Anterior cingulate cortex (tissue), 58 donors: Measurements from ENCODE around the gene RTKN2.
"Not testable (repeated sequence)": the region's sequence is repeated elsewhere in the genome, so short reads cannot be mapped to it uniquely, and the experiment has no call there.

Source experiments
- DNase-seq, 58 donors: peaks; one replicate each; lab custom pipeline; 2025; lab: John Stamatoyannopoulos, UW

RTKN2 gene, protein sequence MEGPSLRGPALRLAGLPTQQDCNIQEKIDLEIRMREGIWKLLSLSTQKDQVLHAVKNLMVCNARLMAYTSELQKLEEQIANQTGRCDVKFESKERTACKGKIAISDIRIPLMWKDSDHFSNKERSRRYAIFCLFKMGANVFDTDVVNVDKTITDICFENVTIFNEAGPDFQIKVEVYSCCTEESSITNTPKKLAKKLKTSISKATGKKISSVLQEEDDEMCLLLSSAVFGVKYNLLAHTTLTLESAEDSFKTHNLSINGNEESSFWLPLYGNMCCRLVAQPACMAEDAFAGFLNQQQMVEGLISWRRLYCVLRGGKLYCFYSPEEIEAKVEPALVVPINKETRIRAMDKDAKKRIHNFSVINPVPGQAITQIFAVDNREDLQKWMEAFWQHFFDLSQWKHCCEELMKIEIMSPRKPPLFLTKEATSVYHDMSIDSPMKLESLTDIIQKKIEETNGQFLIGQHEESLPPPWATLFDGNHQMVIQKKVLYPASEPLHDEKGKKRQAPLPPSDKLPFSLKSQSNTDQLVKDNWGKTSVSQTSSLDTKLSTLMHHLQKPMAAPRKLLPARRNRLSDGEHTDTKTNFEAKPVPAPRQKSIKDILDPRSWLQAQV

DNA sequence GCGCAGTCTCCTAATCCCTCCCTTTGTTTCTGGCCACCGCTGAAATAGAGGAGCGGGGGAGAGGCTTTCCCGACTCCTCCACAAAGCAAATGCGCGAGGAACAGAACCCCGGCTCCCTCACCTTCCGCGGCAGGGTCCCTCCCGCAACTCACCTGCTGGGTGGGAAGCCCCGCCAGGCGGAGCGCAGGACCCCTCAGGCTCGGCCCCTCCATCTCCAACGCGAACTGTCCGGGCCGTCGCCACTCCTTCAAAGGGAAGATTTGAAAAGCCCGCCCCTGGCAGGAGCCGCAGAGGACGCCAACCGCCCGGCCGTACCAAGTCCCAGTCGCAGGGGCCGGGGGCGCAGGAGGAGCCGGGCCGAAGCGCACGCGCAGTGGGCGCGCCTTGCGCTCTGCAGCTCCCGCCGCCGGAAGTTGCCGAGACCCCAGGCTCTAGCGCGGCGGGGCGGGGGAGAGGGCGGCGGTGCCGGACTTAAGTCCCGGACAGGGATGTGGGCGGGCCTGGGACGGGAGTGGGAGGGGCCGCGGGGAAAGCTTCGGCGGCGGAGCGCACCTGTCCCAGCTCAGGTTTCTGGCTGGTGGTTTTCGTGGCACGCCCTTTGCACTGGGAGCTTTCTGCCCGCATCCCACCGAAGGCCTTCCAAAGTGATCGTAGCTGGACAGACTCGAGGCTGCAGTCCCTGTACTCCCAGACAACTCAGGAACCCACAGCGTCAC, at the start of gene RTKN2:
TSS of gene RTKN2 (minus strand) at position 446 of the 716 bp plus-strand sequence. CDS start at position 212, 234 bp downstream.
- peak; percentile 1 to 85 (median 56) for DNase-seq

DNA sequence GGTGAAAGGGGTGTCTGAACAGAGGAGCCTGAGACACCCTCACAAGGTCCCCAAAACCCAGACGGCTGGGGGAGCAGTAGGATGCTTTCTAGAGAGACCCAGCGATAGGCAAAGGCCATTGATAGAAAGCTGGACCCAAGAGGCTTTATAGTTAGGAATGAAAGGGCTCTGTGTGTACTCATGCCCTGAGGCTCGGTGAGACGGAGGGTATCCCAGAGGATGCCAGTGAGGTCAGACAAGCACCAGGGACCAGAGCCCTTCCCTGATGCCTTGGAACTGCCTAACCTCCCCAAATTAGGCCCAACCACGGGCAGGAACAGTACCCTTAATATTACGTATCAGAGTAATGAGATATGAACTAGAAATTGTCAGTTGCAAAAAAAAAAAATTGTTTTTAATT, 48.6 kb upstream of the RTKN2 start:
- DNase-seq: no peak

DNA sequence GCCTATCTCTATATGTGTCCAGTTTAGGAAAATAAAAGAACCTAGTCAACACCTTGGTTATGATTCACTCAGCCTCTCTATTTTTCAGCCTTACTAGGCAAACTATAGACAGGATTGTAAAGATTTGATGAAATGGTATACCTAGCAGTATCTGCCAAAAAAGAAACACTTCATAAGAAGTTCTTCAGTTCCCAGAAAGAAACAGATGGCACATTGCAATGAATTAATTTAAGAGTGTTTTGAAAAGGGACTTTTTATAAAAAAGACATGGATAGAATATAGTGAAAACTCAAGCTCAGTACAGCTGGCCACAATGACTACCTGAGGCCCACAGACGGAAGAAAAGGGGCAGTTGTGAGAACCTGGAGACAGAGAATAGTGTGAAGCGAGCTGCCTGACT, 40.6 kb upstream of the RTKN2 start:
- peak in 2 of 58 donors; percentile 9 to 12 for DNase-seq

DNA sequence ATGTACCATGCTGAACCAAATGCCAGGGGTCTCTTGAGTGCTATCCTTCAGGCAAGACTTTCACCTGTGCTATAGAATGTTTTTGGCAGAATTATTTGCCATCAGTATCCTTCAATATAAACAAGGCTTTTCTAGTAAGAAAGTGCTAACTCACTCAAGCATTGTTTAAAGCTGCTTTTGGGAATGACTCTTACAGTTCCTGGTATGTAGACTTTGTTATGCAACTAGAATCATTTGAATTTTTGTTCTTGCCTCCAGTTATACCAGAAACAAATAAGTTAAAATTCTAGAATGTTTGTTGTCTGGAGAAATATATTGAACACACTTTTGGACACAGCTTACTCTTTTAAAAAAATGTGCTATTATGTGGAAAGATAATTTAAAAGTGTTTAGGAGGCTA, 39.5 kb upstream of the RTKN2 start:
- DNase-seq: no peak

DNA sequence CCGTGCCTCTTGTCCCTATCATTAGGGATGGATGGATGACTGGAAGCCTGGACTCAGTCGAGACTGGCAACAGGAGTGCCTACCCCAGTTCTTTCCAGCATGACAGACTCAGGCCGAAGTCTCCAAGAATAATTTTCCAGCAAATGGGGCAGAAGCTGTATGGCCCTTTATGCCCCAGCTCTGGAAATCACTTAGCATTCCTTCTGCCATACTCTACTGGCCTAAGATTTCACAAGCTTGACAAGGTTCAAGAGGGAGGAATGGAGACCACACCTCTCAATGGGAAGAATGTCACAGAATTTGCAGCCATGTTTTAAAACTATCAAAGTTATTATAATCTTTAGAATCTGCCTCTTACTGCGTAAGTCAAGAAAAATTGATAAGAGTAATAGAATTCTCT, 39.0 kb upstream of the RTKN2 start:
- no peak for DNase-seq

DNA sequence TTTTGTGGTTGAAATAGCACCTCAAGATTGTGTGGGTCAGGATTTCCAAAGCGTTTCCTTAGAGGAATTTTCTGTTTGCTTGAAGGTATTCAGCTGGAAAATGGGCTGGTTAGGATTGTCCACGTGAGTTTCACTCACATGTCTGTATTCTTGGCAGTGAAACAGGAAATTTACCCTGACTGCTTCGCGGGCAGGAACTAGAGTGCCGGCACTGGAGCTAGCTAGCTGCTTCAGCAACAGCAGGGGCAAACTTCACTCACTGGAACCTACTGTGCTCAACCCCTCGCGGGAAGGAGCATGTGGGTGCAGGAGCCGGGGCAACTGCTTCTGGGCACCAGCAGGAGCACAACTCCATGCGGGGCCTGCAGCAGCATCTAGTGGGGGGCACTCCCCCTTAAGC, 38.0 kb upstream of the RTKN2 start:
- DNase-seq: peak in 1 of 58 donors; percentile 4

DNA sequence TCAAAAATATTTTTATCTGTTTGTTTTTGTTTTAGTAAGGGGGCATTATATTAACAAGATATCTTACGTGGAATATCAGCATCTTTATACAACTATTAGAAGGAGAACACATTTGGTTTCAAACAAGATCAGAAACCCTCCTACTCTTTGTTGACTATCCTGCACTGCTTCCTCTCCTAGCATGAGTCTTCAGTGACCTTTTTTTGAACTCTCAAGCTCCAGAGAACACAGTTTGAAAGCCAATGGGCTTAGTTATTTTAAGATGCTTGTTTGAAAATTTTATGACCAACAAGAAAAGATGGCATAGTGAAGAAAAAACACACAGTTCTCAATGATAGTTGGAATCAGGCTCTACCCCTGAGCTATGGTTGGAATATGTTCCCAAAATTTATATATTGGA, 37.2 kb upstream of the RTKN2 start:
- DNase-seq: no peak

DNA sequence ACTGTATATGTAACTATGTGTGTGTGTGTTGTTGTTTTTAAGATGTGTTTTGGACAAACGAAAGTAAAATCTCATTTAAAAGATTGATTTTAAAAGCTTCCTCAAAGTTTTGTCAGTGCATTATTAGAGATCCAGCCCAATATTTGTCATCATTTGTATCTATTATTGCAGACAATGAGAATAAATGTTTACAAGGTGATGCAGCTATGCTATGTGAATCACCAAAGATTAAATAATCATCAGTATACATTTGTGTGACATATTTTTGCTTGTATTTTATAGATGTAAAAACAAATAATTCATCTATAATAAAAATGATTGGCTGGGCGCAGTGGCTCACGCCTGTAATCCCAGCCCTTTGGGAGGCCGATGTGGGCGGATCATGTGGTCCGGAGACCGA, 35.3 kb upstream of the RTKN2 start:
- no peak for DNase-seq

DNA sequence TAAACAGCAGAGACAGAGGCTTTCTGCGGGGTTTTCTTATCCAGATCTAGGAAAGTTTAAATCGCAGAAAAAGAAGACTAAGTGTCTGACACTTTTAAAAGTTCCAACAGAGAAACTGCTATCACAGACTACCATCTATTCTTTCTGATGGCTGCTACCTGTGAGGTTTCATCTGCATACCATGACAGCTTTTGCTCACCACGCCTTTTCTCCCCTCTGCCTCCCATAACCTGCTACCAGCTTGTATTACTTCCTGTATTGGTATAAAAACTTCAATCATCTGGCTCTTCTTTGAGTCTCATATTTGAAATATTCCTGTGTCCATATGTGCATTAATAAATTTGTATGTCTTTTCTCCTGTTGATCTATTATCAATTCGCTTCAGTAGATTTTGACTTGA, 34.1 kb upstream of the RTKN2 start:
- no peak for DNase-seq

DNA sequence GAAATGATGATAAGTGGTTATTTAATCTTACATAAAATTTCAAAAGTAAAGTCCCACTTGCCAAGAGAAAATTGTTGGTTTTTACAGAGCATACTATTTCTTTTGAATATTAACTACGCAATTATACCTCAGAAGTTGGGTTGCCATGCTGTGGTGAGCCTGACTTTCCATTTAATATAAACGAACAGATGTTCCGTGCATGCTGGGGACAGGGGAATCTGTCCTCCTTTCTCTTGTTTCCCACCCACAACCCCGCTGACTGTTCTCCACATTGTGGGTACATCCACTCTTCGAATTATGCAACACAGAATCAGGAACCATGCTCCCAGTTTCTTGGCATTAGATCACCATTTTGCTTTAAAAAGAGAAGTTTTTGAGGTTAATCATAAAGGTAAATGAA, 29.2 kb upstream of the RTKN2 start:
- DNase-seq: peak in 1 of 58 donors; percentile 42

DNA sequence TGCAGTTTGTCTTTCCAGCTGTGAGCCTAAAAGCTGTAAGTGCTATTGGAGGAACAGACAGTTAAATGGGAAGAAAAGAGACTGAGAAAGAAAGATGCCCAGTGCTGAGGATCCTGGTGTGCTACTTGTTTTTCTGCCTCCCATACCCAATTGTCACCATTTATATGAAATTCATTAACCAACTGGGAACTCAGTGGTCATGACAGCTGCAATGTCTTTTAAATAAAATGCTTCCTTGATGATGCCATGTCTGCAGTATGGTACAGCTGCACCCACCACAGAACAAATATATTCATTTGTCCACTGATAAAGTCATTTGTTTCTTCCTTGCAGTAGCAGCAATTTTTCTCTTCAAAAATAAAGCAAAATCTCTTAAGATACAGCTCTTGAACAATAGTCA, 15.6 kb upstream of the RTKN2 start:
- no peak for DNase-seq

DNA sequence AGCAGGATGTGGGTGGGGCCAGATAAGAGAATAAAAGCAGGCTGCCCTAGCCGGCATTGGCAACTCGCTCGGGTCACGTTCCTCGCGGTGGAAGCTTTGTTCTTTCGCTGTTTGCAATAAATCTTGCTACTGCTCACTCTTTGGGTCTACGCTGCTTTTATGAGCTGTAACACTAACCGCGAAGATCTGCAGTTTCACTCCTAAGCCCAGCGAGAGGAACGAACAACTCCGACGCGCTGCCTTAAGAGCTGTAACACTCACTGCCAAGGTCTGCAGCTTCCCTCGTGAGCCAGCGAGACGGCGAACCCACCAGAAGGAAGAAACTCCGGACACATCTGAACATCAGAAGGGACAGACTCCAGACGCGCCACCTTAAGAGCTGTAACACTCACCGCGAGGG, 12.7 kb upstream of the RTKN2 start:
- DNase-seq: not testable (repeated sequence)

DNA sequence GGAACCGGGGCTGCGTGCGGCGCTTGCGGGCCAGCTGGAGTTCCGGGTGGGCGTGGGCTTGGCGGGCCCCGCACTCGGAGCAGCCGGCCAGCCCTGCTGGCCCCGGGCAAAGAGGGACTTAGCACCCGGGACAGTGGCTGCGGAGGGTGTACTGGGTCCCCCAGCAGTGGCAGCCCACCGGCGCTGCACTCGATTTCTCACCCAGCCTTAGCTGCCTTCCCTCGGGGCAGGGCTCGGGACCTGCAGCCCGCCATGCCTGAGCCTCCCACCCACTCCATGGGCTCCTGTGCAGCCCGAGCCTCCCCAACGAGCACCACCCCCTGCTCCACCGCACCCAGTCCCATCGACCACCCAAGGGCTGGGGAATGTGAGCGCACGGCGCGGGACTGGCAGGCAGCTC, 11.7 kb upstream of the RTKN2 start:
- DNase-seq: not testable (repeated sequence)

DNA sequence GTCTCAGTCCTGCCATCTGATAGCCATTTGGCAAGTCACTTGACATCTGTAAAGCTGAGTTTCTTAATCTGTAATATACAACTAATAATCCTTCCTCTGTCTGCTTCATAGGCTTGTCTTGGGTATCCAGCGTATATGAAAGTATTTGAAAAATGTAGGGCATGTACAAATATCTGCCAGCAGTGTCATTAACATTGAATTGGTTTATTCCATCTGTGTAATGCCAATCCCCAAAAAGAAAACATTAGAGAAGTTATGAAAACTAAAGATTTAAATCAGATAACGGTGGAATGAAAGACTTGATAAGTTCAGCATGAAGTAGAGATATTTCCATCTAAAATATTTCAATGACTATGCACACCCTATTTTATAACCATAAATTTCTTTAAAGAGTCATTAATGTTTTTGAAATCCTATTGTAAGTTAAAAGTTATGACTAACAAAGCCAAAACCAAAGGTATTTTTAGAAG, 9.8 kb upstream of the RTKN2 start:
- no peak for DNase-seq

DNA sequence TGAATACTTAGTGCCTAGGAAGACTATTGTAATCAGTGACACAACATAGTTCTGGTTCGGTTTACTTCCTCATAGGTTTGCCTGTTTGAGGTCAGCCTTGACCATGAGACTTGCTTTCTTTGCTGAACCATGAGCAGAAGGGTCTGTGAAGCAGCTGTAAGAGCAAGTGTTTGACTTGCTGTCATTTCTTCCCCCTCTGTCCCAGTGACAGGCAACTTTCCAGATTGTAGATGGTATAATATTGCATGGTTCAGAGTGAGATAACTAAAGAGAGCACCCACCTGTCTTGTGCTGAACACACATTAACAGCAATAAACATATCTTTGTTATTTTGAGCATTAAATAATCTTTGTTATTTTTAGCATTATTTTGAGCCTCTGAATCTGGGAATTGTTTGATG, 9.3 kb upstream of the RTKN2 start:
- no peak for DNase-seq

DNA sequence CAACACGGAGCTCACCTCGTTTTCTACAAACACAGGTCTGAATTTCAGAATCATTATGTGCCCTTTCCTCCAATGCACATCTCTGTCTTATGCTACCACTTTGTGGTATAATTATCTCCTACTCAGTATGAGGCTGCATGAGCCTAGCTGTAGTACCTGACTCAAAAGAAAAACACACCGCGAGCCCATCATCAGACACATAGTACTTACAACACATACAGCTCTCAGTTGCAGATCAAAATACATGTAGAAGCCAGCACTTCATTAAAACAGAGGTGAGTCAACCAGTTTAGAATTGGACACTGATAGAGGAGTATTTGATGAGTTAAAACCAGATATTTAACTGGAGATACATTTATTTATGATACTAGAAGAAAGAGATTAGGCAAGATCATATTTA, 1.4 kb upstream of the RTKN2 start:
- no peak for DNase-seq

DNA sequence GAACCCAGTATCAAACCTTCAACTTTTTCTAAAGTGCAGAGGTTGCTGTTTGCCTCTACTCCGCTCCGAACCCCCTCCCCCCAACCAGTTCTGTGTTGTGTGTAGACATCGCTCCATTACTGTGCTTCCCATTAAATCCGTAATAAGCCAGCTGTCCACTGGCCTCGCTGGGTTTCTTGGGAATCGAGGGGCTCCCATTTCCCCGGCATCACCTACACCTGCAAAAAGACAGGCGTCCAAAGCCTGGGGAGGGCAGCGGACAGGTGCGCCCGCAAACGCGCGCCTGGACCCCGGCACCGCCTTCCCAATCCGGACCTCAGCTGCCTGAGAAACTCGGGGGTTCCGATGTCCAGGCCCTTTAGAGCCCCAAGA, 631 bp downstream of the RTKN2 start:
- DNase-seq: no peak

DNA sequence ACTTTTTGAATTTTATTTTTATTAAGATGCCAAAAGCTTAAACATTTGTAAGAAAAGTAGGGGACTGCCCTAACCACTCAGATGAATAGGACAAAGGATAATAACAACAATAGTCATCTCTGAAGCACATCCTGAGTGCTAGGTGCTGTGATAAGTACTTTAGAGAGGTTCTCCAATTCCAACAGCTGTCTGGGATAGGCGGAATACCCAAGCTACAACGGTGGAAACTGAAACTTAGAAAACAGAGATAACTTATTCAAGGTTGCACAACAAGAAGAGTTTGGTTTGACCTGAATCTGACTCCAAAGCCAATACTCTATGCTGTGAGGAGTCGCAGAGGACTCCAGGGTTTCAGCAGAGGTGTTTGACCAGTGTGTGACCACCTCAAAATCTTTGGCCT, 2.0 kb downstream of the RTKN2 start:
- DNase-seq: no peak

DNA sequence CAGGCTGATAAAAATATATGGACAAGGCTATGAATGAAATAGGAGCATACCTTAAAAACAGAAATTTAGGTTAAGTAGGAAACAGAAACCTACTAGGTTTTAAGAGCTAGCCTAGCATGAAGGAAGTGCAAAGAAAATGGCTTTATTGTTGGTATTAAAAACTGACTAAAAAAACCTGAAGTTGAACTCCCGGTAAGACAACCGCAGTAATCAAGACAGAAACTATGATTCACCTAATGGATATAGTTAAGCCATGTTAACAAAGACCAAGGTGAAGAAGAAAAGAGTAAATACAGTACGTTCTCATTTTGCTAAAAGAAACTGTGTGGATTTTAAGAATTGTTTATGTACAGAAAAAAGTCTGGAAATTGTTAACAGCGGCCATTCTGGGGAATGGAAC, 2.5 kb downstream of the RTKN2 start:
- no peak for DNase-seq

DNA sequence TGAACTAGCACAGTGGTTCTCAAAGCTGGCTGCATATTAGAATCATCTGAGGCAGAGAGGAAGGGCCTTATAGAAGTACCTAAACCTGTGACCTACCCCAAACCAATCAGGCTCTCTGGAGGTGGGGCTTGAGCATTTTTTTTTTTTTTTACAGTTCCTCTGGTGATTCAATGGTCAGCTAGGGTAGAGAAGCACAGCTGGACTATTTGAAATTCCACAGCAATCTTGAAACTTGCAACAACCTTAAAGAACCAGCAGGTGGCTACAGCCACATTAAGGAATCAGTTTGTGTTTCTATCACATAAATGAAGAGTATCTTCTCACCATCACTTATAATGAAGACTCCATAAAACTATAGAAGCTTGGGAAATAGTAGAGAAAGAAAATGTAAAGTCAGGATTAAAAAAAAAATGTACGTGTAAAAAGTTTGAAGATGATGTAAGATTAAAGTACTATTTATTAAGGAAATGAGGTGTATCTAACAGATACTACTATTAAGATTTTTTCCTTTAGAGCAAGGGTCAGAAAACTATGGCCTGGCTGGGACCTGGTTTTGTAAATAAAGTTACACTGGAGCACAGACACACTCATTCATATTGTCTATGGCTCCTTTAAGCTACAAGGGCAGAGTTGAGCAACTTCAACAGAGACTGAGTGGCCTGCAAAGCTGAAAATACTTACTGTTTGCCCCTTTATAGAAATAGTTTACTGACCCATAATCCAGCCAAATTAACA, 3.8 kb downstream of the RTKN2 start:
- peak in 3 of 58 donors; percentile 1 to 24 (median 15) for DNase-seq

DNA sequence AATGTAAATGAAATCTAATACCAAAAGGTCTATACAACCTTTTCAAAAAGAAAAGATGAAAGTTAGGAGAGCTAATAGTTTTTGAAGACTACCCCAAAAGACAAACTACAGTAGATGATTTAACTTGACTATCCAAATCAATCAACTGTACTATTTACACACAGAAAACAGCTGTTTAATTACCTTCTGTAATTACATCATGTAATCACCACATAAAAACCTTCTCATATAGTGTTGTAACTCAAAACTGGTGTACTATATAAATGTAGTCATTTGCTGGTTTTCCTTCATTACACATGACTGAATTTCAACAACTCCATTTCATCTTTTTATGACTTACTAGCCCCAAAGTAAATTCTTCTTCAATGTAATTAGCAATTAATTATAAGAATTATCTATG, 4.5 kb downstream of the RTKN2 start:
- DNase-seq: no peak
